Heart right ventricle (tissue), 16 donors: ENCODE data around the gene CLK2. TPM values are rescaled to one million over a fixed set of nuclear protein-coding genes. Genes with fewer than 3 reads are reported as not detected.
"Not testable (repeated sequence)": the region's sequence is repeated elsewhere in the genome, so short reads cannot be mapped to it uniquely, and the experiment has no call there.

Source experiments
- ATAC-seq, 8 donors: fragments of 200-7000 bp; cut with Tn5 transposase; one replicate each; pipeline ENCODE4 v1.9.1; 2020; ENCODE audit warnings: mild to moderate bottlenecking in 8 of 8, moderate library complexity in 8 of 8, moderate number of reproducible peaks in 1 of 8
- DNase-seq, 2 donors: peaks; one replicate each; pipeline ENCODE4 v3.0.0-alpha.2; 2020
- H3K27ac ChIP-seq, 10 donors: fragments of 200-600 bp; sonication (generic) in 2 of 10; one replicate each; pipeline versions ENCODE4 v1.5.0 to v1.8.0; 2020 to 2022; ENCODE audit warnings: mild to moderate bottlenecking in 3 of 10
- H3K27me3 ChIP-seq, 7 donors: fragments of 200-600 bp; one replicate each; pipeline ENCODE4 v1.8.0; 2021 to 2022; ENCODE audit warnings: mild to moderate bottlenecking in 2 of 7
- H3K36me3 ChIP-seq, 9 donors: fragments of 200-600 bp; sonication (generic) in 1 of 9; one replicate each; pipeline versions ENCODE4 v1.5.0 to v1.8.0; 2020 to 2022; ENCODE audit warnings: mild to moderate bottlenecking in 2 of 9
- H3K4me1 ChIP-seq, 9 donors: fragments of 200-600 bp; sonication (generic) in 1 of 9; one replicate each; pipeline versions ENCODE4 v1.5.0 to v1.8.0; 2020 to 2022; ENCODE audit warnings: mild to moderate bottlenecking in 4 of 9
- H3K4me3 ChIP-seq, 10 donors: fragments of 200-600 bp; sonication (generic) in 2 of 10; one replicate each; pipeline versions ENCODE4 v1.5.0 to v1.8.0; 2020 to 2022; ENCODE audit warnings: mild to moderate bottlenecking in 7 of 10, moderate library complexity in 2 of 10
- H3K9me3 ChIP-seq, 11 donors: fragments of 200-600 bp in 10 of 11; sonication (generic) in 2 of 11; one replicate each; pipeline versions ENCODE4 v1.5.0 to v1.8.0; 2013 to 2022; ENCODE audit warnings: mild to moderate bottlenecking in 2 of 11, control low read depth in 1 of 11, moderate library complexity in 1 of 11
- CTCF ChIP-seq, 9 donors: fragments of 200-600 bp; sonication (generic) in 2 of 9; IDR thresholded peaks; one replicate each; pipeline versions ENCODE4 v1.5.0 to v1.8.0; 2021 to 2022; ENCODE audit warnings: antibody characterized with exemption in 9 of 9, mild to moderate bottlenecking in 5 of 9, moderate library complexity in 1 of 9
- WGBS, 2 donors: extraction: QIAGEN DNeasy Blood & Tissue Kit; methylation state at CpG; one replicate each; pipeline ENCODE4 v1.1.7; 2013; ENCODE audit warnings: inconsistent platforms in 1 of 2; 5-methylcytosine and 5-hydroxymethylcytosine counted together
- intact Hi-C, 10 donors: fragments of 100-400 bp; cut with DNase I; formaldehyde crosslinking; loops; one replicate each; pipeline versions ENCODE4 v1.11.1 to v1.14.2; 2022
- polyA plus RNA-seq, 2 donors: library from polyadenylated mRNA; stranded (reverse); fragments of 200-250 nt; gene quantifications; one replicate each; pipeline ENCODE4 v1.2.3, GENCODE V29; 2013
- total RNA-seq, 10 donors: library from RNA; stranded (reverse); fragmentation: NEBNext Ultra II Directional in 3 of 10; extraction: Animal tissue kit (Norgen Biotek cat#: 25700) in 3 of 10; gene quantifications; one replicate each; pipeline versions ENCODE4 v1.2.1 to v1.2.4, GENCODE V29; 2021 to 2023
- donor health status: Arrhythmogenic right ventricular cardiomyopathy.
- donor health status: ischemic (EF 13 %, LVEDD 7.1; RV severe dilation, severe dysfunction).
- donor health status: healthy with polysubstance abuse.
- donor health status: DM: no; HTN: yes; CAD: no.
- donor health status: DM: no; HTN: no; CAD: no.
- donor health status: ischemic (EF 25% LVEDD 6.9; RV normal size, moderate dysfunction).
- donor health status: ischemic (EF 25% LVEDD 5.7; RV mildly dilated, moderate dysfunction).
- donor health status: healthy.
- donor health status: DM: yes; HTN: yes; CAD: no.
- donor health status: Ischemic cardiomyopathy.
- donor health status: ischemic (EF 35%, LVEDD 5.7; RV mildly dilated, moderate dysfunction).
- donor health status: nonischemic (EF 11% LVEDD 7.7; RV severe dilation, severe dysfunction).
- donor health status: DM: yes; HTN: yes; CAD: no.
- donor health status: PGD.
- donor health status: ischemic (EF 29% LVEDD 5.4; RV normal size, mild dysfunction).
- donor health status: nonischemic (EF 23%, LVEDD 6.1; RV moderate dilation, normal function).

Gene CLK2
- total and polyA plus RNA-seq, 12 donors, result 12.5 to 47.1 (median 18.0) TPM

GRCh38 chr1:155295942-155296267 lies 22.6 kb upstream of the CLK2 start:
- DNase-seq (no peak), ATAC-seq (peak in 2 of 8 donors; percentile 30 to 35)
- no peak overlapping the region for H3K27ac ChIP-seq
- no peaks in the 10 kb centered on the region for H3K9me3 ChIP-seq
- TF ChIP-seq CTCF (IDR thresholded peaks at IDR 0.05), result no peak
- H3K4me1 ChIP-seq, result peaks cover 2 to 14% (median 6%) of the 10 kb centered on the region in 9 donors
- intact Hi-C loops, result no loop called here
- H3K4me3 ChIP-seq, result no peak overlapping the region
- peaks cover 9 to 50% (median 32%) of the 10 kb centered on the region in 7 donors for H3K27me3 ChIP-seq
- H3K36me3 ChIP-seq, result no peaks in the 10 kb centered on the region
- 81 to 88% methylated on average over 7 of the region's 7 CpGs for WGBS, 2 donors

DNA sequence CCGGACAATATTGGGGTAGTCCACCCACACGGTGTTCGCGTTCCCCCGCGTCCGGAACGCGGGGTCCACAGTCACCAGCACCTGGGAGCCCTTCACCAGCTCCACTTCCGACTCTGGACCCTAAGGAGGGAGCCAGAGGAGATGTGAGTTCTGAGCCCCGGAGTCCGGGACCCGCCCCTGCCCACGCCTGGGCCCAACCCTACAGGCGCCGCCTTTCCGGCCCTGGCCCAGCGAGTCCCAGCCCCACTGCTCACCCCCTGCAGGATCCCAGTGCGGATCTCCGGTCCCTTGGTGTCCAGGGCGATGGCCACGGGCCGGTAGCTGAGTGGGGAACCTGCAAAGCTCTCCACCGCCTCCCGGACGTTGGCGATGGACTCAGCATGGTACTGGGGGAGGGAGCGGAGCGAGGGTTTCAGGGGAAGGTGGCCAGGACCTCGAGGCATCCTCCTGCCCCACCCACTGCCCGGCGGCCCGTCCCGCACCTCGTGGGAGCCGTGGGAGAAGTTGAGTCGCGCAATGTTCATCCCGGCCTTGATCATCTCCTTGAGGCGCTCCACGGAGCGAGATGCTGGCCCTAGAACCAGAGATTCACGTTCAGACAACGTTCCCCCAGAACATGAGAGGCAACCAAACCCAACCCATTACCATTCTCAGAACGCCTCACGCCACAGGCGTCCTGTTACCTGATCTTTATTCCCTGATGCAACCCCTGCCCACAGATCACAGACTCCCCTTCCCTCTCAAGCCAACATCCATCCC lies 22.1 kb upstream of the CLK2 start:
- Histone ChIP-seq H3K9me3 (no peaks in the 10 kb centered on the region), H3K27me3 (peaks cover 9 to 50% (median 32%) of the 10 kb centered on the region in 7 donors), H3K27ac (no peak overlapping the region), H3K4me1 (peaks cover 2 to 14% (median 6%) of the 10 kb centered on the region in 9 donors), H3K36me3 (no peaks in the 10 kb centered on the region), H3K4me3 (peak overlapping the region in 7 of 10 donors; percentile 11 to 34 (median 23))
- ATAC-seq, result peak in 5 of 8 donors; percentile 13 to 55 (median 41)
- WGBS, 2 donors, result 9 to 12% methylated on average over 47 of the region's 47 CpGs
- TF ChIP-seq CTCF (IDR thresholded peaks at IDR 0.05), result no peak
- DNase-seq, result no peak
- intact Hi-C loops, result no loop called here

DNA sequence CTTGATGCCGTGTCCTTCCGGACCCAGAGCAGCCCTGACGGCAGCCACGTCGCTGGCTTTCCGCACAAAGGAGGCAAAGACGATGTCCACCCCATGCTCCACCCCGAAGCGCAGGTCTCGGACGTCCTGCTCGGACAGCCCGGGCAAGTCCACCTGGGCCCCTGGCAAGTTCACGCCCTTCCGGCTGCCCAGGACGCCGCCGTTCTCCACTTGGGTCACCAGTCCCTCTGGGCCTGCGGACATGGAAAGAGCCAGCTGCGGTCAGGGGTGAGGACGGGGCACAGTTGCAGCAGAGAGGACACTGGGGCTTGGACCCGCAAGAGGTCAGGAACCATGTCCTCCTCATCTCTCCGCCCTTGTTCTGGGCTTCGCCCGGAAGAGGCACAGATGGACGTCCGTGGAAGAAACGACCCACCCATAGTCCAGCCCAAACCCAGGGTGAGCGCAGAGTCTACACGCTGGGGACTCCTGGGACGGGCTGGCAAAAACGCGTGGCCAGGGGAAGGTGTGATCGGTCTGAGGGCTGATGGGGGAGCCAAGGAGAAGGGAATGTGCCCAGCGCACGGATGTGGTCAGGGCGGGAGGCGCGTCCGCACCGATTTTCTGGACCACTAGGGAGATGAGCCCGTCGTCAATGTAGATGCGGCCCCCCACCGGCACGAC lies 21.3 kb upstream of the CLK2 start:
- no peaks in the 10 kb centered on the region for H3K9me3 ChIP-seq
- intact Hi-C loops, result no loop called here
- DNase-seq (no peak), ATAC-seq (peak in 4 of 8 donors; percentile 12 to 24 (median 15))
- WGBS, 2 donors, result 31 to 34% methylated on average over 46 of the region's 46 CpGs
- no peak overlapping the region for H3K27ac ChIP-seq
- peaks cover 2 to 14% (median 6%) of the 10 kb centered on the region in 9 donors for H3K4me1 ChIP-seq
- peaks cover 9 to 47% (median 33%) of the 10 kb centered on the region in 7 donors for H3K27me3 ChIP-seq
- H3K4me3 ChIP-seq, result peak overlapping the region in 5 of 10 donors; percentile 17 to 34 (median 25)
- no peaks in the 10 kb centered on the region for H3K36me3 ChIP-seq
- no peak for TF ChIP-seq CTCF (IDR thresholded peaks at IDR 0.05)

DNA sequence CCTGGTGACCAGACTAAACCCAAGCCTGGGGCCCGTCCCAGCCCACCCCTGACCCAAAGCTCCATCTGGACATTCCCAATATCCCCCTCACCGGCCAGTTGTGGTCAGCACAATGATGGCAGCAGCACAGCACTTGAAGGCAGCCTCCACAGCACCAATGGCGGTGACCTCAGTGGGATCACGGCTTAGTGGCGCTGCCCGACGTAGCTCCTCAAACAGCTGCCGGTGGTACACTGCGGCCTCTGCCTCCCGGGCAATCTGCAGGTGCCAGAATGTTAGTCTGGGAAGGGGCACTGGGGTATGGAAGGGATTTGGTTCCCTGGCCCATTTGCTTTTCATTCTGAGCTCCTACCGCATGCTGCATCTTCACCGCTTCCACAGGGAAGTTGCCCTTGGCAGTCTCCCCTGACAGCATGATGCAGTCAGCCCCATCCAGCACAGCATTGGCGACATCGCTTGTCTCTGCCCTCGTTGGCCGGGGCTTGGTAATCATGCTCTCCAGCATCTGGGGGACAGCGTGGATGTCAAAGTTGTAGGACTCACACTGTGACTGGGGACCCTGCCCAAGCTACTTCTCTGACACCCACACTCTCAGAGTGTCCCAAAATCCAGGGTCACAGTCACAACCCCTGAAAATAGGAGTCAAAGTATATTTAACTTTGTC lies 19.9 kb upstream of the CLK2 start:
- Histone ChIP-seq H3K27me3 (peaks cover 9 to 47% (median 33%) of the 10 kb centered on the region in 7 donors), H3K27ac (no peak overlapping the region), H3K4me3 (no peak overlapping the region), H3K9me3 (no peaks in the 10 kb centered on the region), H3K36me3 (no peaks in the 10 kb centered on the region), H3K4me1 (peaks cover 2 to 14% (median 6%) of the 10 kb centered on the region in 9 donors)
- TF ChIP-seq CTCF (IDR thresholded peaks at IDR 0.05), result no peak
- WGBS, 2 donors, result 84 to 86% methylated on average over 17 of the region's 17 CpGs
- DNase-seq (no peak), ATAC-seq (no peak)
- intact Hi-C loops, result no loop called here

DNA sequence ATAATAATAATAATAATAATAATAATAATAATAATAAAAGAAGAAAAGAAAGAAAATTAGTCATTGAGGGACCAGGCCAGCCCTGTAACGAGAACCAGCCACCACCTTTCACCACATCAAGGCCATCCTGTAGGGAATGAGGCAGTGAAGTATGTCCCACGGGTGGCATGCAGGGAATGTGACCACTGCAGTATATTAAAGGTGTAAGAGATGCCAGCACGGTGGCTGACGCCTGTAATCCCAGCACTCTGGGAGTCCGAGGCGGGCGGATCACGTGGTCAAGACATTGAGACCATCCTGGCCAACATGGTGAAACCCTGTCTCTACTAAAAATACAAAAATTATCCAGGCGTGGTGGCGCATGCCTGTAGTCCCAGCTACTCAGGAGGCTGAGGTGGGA lies 17.7 kb upstream of the CLK2 start:
- H3K9me3 ChIP-seq, H3K36me3 ChIP-seq, DNase-seq, ATAC-seq, H3K4me3 ChIP-seq, intact Hi-C loops, H3K27ac ChIP-seq: not testable (repeated sequence)
- peaks cover 2 to 14% (median 6%) of the 10 kb centered on the region in 9 donors for H3K4me1 ChIP-seq
- 65 to 70% methylated on average over 10 of the region's 10 CpGs for WGBS, 2 donors
- peaks cover 9 to 34% (median 22%) of the 10 kb centered on the region in 7 donors for H3K27me3 ChIP-seq
